Keratinocyte (primary cell): ENCODE results near the gene PKHD1. TPM values are rescaled to one million over a fixed set of nuclear protein-coding genes. Genes with fewer than 3 reads are reported as not detected.

Source experiments
- DNase-seq: peaks from one replicate; pipeline ENCODE4 v3.0.0-alpha.2; 2011; ENCODE audit warnings: low read depth, missing footprints, low spot score
- FAIRE-seq: peaks from 2 replicates; lab custom pipeline; 2011; peaks lifted over from hg19 to GRCh38; lab: Jason Lieb, UNC
- H2AFZ ChIP-seq: 2 replicates; pipeline ENCODE4 v1.6.0; 2012; ENCODE audit warnings: low read length, control low read depth, inconsistent platforms; ENCODE audit not compliant: control insufficient read depth
- H3K27ac ChIP-seq: 2 replicates; pipeline ENCODE4 v1.5.1; 2011; ENCODE audit warnings: low read length; ENCODE audit not compliant: control insufficient read depth, insufficient read depth
- H3K27me3 ChIP-seq: 3 replicates; pipeline ENCODE4 v1.6.0; 2011; ENCODE audit warnings: low read length; ENCODE audit not compliant: control insufficient read depth, insufficient read depth; ENCODE audit errors: extremely low read depth
- H3K36me3 ChIP-seq, 2 experiments: 2 replicates in 1 of 2; 3 replicates in 1 of 2; pipeline ENCODE4 v1.5.1; 2011; ENCODE audit warnings: low read length in 2 of 2, mild to moderate bottlenecking in 1 of 2; ENCODE audit not compliant: control insufficient read depth in 2 of 2, insufficient read depth in 2 of 2; ENCODE audit errors: extremely low read depth in 1 of 2
- H3K4me1 ChIP-seq: 3 replicates; pipeline ENCODE4 v1.5.1; 2011; ENCODE audit warnings: low read length; ENCODE audit not compliant: control insufficient read depth, insufficient read depth; ENCODE audit errors: extremely low read depth
- H3K4me2 ChIP-seq: 3 replicates; pipeline ENCODE4 v1.6.0; 2011; ENCODE audit warnings: low read depth, low read length; ENCODE audit not compliant: control insufficient read depth, insufficient read depth; ENCODE audit errors: extremely low read depth
- H3K4me3 ChIP-seq, 3 experiments: fragments of 200-600 bp in 1 of 3; sonication (generic) in 1 of 3; 2 replicates in 2 of 3; 3 replicates in 1 of 3; pipeline ENCODE4 v1.5.1; 2011 to 2016; ENCODE audit warnings: low read length in 3 of 3, mild to moderate bottlenecking in 3 of 3, control low read depth in 2 of 3, inconsistent platforms in 1 of 3, low read depth in 1 of 3, mixed read lengths in 1 of 3, mixed run types in 1 of 3, moderate library complexity in 1 of 3; ENCODE audit not compliant: control insufficient read depth in 2 of 3, insufficient read depth in 2 of 3; ENCODE audit errors: extremely low read depth in 1 of 3
- H3K79me2 ChIP-seq: 2 replicates; pipeline ENCODE4 v1.6.0; 2012; ENCODE audit warnings: low read length; ENCODE audit not compliant: control insufficient read depth, insufficient read depth
- H3K9ac ChIP-seq: 3 replicates; pipeline ENCODE4 v1.6.0; 2011; ENCODE audit warnings: low read length; ENCODE audit not compliant: control insufficient read depth, insufficient read depth; ENCODE audit errors: extremely low read depth
- H3K9me1 ChIP-seq: 3 replicates; pipeline ENCODE4 v1.6.0; 2011; ENCODE audit warnings: low read length; ENCODE audit not compliant: control insufficient read depth, insufficient read depth; ENCODE audit errors: extremely low read depth
- H3K9me3 ChIP-seq: 2 replicates; pipeline ENCODE4 v1.5.1; 2012; ENCODE audit warnings: low read depth, low read length; ENCODE audit not compliant: control insufficient read depth
- H4K20me1 ChIP-seq: 3 replicates; pipeline ENCODE4 v1.6.0; 2011; ENCODE audit warnings: low read length; ENCODE audit not compliant: control insufficient read depth, insufficient read depth; ENCODE audit errors: extremely low read depth
- EZH2 ChIP-seq: IDR thresholded peaks from one replicate; pipeline ENCODE4 v1.6.1; 2012; ENCODE audit warnings: inconsistent platforms, mild to moderate bottlenecking, low read length, moderate library complexity
- dilution Hi-C: fragments of 300-500 bp; cut with MboI; formaldehyde crosslinking; loops from one replicate; pipeline ENCODE4 v1.7.0; 2020; ENCODE audit warnings: low sequenced_read_pairs; ENCODE audit not compliant: extremely low pct_ligation_motif_present
- polyA plus RNA-seq, 5 experiments: library from polyadenylated mRNA; depleted of rRNA in 3 of 5; stranded (reverse) in 3 of 5; stranded (forward) in 1 of 5; unstranded in 1 of 5; fragments of >200 nt; gene quantifications; 1 replicate in 1 of 5; 2 replicates in 3 of 5; 3 replicates in 1 of 5; pipeline versions ENCODE4 v1.2.1 to v1.2.3, GENCODE V29; 2011 to 2012; ENCODE audit warnings: missing spikeins in 2 of 5, low read depth in 1 of 5, low replicate concordance in 1 of 5
- TF ChIP-seq, protein P1 (sequence below), 3 experiments: IDR thresholded peaks in 1 of 3; conservative IDR thresholded peaks in 1 of 3; optimal IDR thresholded peaks in 1 of 3; 2 replicates in 2 of 3; 3 replicates in 1 of 3; pipeline versions ENCODE3 to v1.5.1; 2011; ENCODE audit warnings: low read length in 3 of 3, mild to moderate bottlenecking in 3 of 3, moderate library complexity in 2 of 3, control low read depth in 1 of 3, inconsistent platforms in 1 of 3; ENCODE audit not compliant: insufficient read depth in 2 of 3; ENCODE audit errors: extremely low read depth in 1 of 3

The PKHD1 gene
- polyA plus RNA-seq, 1 donor (not counting 4 experiments of a cell fraction or from before 2014, with no cell fraction given): under 0.01 TPM

DNA sequence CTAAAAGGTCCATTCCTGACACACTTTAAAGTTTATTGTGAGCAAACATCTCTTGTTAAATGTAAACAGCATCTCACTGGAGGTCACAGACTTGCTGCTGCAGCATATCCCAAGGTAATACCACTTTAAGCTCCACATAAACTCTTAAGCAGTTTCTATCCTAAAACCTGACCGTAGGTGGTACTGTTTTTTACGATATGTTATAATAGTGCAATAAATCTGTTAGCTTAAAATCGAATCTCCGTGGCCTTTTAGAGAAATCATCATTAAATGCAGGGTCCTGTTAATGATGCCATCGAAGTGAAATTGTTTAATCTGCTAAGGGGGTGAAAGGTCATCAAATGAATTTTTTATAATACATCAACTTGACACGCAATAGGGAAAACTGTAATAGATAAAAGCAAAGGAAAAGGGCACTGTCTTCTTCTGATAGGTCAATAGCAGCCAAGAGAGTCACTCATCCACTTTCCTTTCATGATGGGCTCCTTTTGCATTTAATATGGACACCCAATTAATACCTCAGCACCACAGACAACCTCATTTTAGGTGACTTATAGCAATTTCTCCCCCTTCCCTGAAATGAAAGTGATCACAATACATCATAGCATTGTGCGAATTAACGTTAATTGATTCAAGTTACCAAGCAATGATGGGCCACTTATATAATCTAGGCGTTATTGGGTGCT is 436.1 kb downstream of the PKHD1 start:
- H3K36me3 ChIP-seq: no peaks in the 10 kb centered on the region
- no peak overlapping the region for H3K27ac ChIP-seq
- H4K20me1 ChIP-seq: no peaks in the 10 kb centered on the region
- dilution Hi-C loops: no loop called here
- H3K27me3 ChIP-seq: no peaks in the 10 kb centered on the region
- H2AFZ ChIP-seq: no peak overlapping the region
- H3K79me2 ChIP-seq: no peaks in the 10 kb centered on the region
- H3K4me1 ChIP-seq: peaks cover 29% of the 10 kb centered on the region
- FAIRE-seq (no peak), DNase-seq (no peak)
- no peaks in the 10 kb centered on the region for H3K9me1 ChIP-seq
- no peak overlapping the region for H3K4me2 ChIP-seq
- no peak overlapping the region for H3K9ac ChIP-seq
- H3K4me3 ChIP-seq: no peak overlapping the region
- H3K9me3 ChIP-seq: no peaks in the 10 kb centered on the region
- no peak for TF ChIP-seq EZH2
- TF ChIP-seq, protein P1, sequence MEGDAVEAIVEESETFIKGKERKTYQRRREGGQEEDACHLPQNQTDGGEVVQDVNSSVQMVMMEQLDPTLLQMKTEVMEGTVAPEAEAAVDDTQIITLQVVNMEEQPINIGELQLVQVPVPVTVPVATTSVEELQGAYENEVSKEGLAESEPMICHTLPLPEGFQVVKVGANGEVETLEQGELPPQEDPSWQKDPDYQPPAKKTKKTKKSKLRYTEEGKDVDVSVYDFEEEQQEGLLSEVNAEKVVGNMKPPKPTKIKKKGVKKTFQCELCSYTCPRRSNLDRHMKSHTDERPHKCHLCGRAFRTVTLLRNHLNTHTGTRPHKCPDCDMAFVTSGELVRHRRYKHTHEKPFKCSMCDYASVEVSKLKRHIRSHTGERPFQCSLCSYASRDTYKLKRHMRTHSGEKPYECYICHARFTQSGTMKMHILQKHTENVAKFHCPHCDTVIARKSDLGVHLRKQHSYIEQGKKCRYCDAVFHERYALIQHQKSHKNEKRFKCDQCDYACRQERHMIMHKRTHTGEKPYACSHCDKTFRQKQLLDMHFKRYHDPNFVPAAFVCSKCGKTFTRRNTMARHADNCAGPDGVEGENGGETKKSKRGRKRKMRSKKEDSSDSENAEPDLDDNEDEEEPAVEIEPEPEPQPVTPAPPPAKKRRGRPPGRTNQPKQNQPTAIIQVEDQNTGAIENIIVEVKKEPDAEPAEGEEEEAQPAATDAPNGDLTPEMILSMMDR (optimal IDR thresholded peaks at IDR 0.05 in 1 of 3, IDR thresholded peaks at IDR 0.05 in 1 of 3, conservative IDR thresholded peaks at IDR 0.05 in 1 of 3; ENCODE audit: extremely low read depth in 1 of 3, insufficient read depth in 2 of 3, low read length in 3 of 3): no peak

DNA sequence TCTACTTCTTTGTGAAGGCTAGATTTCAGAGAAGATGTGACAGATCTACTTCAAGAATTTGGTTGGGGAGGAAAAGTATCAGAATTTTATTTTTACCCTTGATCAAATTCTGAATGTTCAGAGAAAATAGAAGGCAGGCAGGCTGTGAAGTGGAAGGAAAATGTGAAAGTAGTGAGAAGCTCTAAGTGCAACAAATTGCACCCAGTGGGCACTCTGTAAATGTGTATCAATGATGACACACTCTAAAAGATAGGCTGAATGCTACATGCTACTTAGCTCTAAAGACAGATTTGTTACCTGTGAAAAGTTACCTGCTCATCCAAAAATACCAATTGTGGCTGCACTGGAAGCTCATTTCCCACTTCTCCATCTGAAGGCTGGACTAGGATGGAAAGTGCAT is 438.6 kb downstream of the PKHD1 start:
- Histone ChIP-seq H3K9ac (no peak overlapping the region), H2AFZ (no peak overlapping the region), H3K9me1 (no peaks in the 10 kb centered on the region), H3K4me1 (peaks cover 22% of the 10 kb centered on the region), H3K27ac (no peak overlapping the region), H3K4me2 (peak overlapping the region; percentile 45), H3K27me3 (no peaks in the 10 kb centered on the region), H4K20me1 (no peaks in the 10 kb centered on the region), H3K4me3 (no peak overlapping the region), H3K9me3 (no peaks in the 10 kb centered on the region), H3K79me2 (no peaks in the 10 kb centered on the region), H3K36me3 (no peaks in the 10 kb centered on the region)
- FAIRE-seq (no peak), DNase-seq (no peak)
- TF ChIP-seq EZH2: no peak
- TF ChIP-seq, protein P1 (optimal IDR thresholded peaks at IDR 0.05 in 1 of 3, IDR thresholded peaks at IDR 0.05 in 1 of 3, conservative IDR thresholded peaks at IDR 0.05 in 1 of 3; ENCODE audit: extremely low read depth in 1 of 3, insufficient read depth in 2 of 3, low read length in 3 of 3): no peak
- dilution Hi-C loops: no loop called here
